IPS DF 4.7 (cell line): ENCODE data around the gene TECPR2.
"Not testable (repeated sequence)": the region's sequence is repeated elsewhere in the genome, so short reads cannot be mapped to it uniquely, and the experiment has no call there.

Experiments used
- DNase-seq: peaks from one replicate; pipeline ENCODE4 v3.0.0-alpha.2; 2013; ENCODE audit warnings: low spot score; ENCODE audit errors: extremely low read depth

The TECPR2 gene

DNA sequence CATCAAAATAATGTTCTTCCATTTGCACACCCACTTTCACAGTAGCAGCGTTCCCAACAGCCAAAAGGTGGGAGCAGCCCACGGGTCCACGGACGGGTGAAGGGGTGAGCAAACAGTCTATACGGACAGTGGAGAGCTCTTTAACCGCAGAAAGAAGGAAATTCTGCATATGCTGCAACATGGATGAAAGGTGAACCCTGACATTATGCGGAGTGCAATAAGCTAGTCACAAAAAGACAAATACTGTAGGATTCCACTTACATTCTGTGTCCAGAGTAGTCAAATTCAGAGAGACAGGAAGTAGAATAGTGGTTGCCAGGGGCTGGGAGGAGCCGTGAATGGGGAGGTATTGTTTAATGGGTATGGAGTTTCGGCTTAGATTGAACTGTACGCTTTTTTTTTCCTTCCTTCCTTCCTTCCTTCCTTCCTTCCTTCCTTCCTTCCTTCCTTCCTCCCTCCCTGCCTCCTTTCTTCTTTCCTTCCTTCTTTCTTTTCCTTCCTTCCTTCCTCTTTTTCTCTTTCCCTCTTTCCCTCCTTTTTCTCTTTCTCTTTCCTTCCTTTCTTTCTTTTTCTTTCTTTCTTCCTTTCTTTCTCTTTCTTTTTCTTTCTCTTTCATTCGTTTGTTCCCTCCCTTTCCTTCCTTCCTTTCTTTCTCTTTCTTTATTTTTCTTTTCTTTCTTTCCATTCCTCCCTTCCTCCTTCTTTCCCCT is 162.6 kb downstream of the TECPR2 start:
- no peak for DNase-seq

DNA sequence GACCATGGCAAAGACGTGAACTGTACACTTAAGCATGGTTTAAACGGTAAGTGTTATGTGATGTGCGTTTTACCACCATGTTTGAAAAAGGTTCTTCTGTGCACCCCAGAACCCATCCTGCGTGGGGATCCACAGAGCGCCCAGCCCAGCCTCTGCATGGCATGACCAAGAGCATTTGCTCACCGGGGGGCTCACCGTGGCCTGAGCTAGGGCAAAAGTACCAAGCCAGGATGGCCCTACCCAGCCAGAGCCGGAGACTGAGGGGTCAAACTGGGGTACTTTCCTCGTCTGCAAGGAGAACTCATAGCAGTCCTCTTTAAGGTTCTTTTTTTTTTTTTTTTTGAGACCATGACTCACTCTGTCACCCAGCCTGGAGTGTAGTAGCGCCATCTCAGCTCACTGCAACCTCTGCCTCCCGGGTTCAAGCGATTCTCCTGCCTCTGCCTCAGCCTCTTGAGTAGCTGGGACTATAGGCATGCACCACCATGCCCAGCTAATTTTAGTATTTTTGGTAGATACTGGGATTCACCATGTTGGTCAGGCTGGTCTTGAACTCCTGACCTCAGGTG is 163.3 kb downstream of the TECPR2 start:
- no peak for DNase-seq

DNA sequence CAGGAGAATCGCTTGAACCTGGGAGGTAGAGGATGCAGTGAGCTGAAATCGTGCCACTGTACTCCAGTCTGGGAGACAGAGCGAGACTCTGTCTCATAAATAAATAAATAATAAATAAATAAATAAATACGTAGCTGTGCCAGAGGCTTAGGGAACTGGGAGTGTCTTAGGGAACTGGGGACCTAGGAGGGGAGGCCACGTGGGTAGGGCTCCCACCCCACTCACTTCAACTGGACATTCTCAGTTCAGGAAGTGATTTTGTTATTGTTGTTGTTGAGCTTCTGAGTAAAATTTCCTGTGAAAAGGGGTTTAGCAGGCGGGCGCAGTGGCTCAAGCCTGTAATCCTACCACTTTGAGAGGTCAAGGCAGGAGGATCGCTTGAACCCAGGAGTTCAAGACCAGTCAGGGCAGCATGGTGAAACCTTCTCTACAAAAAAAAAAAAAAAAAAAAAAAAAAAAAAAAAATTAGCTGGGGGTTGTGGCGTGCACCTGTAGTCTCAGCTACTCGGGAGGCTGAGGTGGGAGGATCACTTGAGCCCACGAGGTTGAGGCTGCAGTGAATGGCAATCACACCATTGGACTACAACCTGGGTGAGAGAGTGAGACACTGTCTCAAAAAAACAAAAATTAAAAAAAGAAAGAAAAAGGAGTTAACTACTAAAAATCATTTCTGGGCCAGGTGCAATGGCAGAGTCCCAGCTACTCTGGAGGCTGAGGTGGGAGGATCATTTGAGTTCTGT is 165.9 kb downstream of the TECPR2 start:
- no peak for DNase-seq

DNA sequence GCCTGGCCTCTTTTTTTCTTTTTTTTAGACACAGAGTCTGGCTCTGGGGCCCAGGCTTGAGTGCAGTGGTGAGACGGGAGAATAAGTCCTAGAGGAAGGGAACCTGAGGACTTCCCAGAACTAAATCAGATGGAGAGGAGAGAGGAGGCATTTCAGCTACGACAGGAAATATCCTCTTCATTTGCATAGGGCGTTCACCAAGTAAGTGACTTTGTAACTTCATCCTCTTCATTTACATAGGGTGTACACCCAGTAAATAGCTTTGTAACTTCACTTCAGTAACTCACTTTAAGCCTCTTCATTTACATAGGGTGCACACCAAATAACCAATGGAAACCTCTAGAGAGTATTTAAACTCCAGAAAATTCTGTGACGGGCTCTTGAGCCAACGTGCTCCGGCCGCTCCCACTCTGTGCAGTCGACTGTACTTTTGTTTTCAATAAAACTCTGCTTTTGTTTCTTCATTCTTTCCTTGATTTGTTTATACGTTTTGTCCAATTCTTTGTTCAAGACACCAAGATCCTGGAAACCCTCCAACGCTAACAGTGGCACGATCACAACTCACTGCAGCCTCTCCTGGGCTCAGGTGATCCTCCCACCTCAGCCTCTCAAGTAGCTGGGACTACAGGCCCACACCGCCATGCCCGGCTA is 168.2 kb downstream of the TECPR2 start:
- DNase-seq, result no peak

DNA sequence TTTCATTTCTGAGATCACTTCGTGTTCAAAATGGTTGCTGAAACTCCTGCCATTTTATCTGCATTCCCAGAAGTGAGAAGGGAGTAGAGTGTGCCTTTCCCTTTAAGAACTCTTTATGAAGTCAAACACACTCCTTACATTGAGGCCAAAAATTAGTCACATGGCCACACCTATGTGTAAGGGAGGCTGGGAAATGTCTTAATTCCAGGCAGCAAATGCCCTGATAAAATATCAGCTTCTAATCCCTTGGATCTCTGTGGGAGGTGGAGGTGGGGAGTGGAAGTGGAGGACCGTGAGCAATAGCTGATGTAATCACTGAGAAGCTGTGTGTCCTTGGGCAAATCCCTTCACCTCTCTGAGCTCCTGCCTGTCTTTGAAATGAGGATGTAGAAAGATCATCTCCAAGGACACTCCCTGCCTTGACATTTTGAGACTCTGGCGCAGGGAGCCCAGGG is 169.5 kb downstream of the TECPR2 start:
- no peak for DNase-seq

DNA sequence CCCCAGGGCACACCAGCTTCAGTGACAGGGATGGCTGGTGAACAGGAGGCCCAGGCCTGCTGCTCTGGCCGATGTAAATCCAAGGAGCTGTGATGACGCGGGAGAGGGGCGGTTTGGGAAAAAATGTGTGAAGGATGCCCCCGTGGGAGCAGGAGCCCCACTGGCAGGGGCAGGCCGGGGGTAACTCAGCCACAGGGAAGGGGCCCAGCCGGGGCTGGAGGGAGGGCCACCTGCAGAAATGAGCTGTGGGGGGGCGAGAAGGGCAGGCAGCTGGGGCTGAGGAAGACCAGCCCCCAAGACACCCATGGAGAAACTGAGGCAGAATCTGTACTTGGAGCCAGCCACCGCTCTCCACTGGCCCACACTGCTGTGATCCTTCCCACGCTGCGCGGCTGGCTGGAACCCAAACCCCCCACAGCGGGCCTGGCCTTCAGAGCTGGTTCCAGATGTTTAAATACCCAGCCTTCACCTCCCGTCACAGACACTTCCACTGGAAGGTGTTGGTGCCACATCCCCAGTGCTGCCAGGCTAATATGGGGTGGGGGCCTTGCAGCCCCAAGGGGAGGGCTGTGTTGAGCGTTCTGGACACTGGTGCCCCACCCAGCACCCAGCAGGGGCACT is 175.3 kb downstream of the TECPR2 start:
- no peak for DNase-seq

DNA sequence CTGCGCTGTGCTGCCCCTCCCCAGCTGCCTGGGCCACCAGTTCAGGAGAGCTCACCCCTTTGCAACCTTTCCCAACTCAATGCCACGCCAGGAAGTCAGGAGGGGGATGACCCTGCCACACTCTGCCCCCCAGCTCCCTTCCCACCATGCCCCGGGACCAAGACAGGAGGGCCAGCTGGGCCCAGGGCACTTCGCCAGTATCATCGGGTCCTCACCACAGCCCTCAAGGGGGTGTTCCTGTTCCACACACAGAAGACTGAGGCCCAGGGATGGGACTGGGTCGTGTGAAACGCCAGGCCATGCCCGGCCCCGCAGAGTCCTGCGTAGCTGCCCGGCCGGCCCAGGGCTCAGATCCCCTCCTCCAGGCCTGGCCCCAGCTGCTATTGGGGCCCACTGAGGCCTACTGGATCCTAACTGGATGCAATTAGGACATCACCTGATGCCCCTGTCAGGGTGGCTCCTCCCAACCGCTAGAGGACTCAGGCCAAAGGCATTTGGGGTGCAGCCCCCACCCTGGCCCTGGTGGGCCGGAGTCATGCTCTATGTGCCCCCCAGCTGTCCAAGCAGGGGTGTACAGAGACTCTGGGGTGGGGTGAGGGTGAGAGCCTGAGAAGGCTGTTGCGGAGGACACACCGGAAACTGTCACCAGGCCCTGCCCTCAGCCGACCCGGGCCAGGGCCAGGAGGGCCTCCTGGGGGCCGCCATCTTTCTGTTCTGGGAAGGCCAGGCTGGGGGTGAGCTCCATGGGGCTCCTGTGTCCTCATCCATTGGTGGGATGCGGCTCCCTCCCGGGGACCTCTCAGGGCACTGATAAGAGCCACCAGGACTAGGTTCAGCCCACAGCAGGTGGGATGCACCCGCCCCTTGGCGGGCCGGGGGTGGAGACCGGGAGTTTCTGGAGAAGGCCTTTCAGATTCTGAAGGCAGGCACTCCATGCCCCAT is 176.1 kb downstream of the TECPR2 start:
- no peak for DNase-seq

DNA sequence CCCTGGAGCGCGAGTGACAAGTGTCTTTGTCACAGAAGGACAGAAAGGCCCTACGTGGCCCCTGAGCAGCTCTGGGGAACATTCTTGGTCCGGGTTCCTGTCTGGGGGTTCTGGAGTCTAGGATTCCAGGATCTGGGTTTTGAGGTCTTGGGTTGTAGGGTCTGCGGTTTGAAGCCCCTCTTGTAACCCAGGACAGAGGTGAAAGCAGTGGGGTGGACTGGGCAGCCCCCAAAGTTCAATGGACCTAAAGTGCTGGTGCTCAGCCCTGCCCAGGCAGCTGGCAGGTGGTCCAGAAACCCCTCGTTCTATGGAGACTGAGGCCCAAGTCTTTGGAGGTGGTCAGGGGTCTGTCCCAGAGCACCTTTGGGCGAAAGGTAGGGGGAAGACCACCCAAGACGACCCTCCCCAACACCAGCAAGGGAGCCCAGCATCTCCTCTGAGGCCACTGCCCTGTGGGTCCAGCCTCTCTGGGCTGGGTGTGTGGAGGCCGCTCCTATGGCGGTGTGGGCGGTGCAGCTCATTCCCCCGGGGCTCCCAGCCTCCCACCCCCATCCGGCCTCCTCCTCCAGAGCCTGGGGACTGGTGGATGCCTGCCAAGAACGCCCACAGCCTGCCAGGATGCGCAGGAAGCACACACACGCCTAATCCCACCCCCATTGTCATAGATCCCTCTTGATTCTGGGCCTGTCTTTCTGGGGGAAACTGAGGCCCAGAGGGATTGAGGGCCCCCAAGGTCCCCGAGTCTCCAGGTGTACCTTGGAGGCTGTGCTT is 177.0 kb downstream of the TECPR2 start:
- no peak for DNase-seq

DNA sequence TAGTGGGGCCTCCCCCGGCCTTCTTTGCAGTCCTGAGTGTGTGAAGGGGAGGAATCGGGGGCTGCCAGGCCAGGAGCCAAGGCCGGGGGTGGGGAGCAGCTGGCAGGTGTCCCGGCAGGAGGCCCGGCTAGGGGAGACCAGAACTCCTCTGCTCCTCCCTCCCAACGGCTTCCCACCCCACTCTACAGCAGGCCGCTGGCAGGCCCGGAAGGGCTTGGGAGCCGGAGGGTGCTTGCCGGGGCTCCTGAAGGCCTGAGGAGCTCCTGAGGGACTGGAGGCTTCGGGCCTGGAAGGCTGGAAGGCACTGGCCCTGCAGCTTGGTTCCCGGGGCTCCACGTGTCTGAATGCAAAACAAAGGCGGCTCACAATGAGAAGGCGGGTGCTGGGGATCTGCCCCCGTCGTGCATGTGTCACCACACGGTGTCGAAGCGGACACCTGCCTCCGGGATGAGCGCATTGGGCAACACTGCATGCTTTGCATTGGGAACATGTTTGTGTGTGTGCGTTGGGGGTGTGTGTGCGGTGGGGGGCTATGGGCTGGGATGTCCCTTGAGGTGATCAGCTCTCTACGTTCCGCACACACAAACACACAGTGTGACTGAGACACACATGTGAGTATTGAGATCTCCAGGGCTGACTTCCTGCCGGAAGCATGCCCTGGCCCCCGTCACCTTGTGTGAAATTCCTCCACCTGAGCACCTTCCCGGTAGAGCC is 177.7 kb downstream of the TECPR2 start:
- no peak for DNase-seq

DNA sequence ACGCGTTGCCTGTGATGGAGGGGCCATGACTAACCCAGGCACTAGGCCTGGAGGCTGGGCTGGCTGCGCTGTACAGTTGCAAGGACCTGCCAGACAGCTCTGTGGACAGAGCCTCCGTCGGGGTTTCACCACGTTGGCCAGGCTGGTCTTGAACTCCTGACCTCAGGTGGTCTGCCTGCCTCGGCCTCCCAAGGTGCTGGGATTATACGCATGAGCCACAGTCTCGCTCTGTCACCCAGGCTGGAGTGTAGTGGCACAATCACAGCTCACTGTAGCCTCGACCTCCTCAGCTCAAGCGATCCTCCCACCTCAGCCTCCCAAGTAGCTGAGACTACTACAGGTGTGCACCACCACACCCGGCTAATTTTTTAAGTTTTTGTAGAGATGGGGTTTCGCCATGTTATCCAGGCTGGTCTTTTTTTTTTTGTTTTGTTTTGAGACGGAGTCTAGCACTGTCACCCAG is 178.3 kb downstream of the TECPR2 start:
- not testable (repeated sequence) for DNase-seq

DNA sequence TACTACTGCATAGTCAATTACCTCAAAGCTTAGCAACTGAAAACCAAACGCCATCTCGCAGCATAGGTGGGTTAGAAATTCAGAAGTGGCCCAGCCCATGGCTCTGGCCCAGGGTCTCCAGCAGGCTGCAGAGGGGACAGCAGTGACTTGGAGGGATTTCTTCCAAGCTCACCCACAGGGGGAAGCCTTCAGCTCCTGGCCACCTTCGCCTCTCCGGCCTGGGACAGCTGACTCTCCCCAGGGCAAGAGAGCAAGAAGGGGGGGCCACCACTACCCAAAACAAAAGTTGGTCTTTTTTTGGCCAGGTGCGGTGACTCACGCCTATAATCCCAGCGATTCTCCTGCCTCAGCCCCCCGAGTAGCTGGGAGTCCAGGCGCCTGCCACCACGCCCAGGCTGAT is 179.0 kb downstream of the TECPR2 start:
- DNase-seq, result no peak

DNA sequence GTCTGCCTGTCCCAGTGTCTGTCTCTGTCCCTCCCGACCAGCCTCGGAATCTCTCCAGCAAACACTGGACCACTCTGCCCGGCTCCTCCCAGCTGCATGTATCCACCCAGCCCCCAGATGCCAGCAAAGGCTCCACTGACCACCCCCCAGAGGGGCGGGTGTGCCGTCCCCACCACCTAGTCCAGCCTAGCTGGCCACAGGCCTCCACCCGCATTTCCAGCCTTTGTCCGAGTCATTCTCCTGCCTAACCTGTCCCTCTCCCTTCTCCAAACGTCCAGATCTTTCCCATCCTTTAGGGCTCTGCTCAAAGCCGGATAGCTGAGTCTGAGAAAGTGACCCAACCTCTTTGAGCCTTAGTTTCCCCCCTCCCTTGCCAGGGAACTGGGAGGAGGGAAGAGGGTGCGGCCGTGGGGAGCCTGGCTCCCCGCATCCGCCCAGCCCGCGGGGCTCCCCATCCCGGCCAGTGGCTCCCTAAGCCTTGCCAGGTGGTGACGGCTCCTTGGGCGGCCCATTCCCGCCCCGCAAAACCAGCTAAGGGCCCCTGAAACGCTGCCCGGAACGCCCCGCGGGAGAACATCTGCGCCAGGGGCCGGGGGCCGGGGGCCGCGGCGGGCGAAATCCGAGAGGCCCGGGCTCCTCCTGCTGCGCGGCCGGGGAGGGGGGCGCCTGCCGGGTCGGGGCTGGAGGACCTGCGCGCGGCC is 181.5 kb downstream of the TECPR2 start:
- no peak for DNase-seq

DNA sequence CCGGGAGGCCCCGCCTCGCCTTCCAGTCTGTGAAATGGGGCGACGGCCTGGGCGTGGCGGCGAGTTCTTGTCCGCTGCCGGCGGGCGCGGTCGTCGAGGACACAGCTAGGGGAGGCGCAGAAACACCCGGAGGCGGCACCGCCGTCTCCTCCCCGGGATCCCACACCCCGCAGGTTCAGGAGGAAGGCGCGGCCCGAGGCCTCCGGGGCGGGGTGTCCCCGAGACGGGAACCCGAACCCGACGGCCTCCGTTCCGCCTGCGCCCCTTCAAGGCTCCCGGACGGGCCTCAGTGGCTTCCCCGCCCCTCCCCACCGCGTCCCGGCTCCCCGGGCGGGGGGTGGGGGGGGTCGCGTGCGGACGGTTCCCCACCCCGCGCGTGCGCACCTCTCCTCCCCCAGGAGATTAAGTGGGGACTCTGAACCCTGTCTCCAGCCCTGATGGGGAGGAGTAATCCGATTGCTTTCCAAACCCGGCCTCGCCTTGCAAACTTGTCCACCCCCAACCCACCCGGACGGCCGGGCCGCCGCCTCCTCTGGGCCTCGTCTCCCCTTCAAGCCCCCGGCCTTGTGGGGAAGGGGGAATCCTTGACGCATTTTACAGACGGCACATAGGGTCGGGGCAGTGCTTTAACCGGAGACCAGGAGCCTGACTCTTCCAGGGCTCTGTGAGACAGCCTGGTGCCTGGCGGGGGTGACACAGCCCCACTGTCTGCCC is 182.2 kb downstream of the TECPR2 start:
- DNase-seq, result no peak

DNA sequence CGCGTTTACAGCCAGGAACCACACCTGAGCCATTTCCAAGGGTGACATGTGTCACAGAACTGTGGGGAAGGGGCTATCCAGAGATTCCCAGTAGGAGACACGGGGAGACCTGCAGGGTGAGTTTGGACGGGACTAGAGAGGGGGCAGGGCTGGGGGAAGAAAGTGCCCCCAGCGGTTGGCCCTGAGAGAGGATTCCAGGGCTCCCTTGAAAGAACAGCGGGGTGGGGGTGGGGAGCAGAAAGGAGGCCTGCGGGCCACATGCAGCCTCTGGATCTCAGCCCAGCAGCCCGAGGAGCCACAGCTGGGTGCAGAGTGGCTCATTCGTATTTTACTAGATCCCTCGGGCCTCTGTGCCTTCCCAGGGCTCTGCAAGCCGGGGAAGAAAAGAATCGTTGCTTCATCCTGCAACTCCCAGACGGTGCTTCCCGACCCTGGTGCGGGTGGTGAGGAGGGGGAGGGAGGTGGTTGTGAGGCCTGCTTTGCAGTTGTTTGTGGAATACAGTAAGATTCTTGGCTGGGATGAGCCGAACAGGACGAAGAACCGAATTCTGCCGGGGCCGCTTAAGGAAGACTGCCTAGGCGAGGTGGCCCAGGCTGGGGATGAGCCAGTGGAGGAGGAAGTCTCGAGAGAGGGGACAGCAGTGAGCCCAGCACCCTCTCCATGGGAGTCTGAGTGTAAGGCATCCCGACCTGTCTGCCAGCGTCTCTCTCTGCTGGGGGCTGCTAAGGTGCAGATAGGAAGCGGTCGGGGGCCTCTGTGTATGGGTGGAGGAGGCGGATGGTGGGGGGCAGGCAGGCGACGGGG is 182.9 kb downstream of the TECPR2 start:
- no peak for DNase-seq

DNA sequence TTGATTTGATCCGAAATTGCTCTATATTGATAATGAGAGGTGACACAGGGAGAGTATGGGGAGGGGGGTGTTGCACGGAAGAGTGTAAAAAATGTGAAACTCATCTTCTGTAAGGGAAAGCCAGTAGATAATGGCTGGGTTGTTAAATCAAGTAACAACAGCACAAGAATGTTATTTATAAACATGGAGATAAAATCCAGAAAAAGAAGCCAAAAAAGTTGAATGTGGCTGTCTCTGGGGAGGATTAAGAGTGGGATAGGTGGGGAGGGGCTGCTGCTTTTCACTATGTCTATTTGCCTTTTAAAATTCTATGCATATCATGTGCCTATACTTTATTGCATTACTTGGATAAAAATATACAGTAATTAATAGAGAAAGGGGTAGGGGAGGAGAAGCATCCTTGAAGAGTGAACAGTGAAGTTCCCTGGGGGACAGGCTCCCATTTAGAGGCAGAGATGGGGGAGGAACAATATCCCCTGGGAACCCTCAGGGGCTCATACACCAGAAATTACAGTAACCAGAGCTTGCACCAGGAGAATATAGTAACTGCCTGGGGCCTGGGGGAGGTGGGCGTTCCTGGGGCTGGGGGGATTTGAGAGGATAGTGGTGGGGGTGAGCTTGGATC is 186.0 kb downstream of the TECPR2 start:
- no peak for DNase-seq

DNA sequence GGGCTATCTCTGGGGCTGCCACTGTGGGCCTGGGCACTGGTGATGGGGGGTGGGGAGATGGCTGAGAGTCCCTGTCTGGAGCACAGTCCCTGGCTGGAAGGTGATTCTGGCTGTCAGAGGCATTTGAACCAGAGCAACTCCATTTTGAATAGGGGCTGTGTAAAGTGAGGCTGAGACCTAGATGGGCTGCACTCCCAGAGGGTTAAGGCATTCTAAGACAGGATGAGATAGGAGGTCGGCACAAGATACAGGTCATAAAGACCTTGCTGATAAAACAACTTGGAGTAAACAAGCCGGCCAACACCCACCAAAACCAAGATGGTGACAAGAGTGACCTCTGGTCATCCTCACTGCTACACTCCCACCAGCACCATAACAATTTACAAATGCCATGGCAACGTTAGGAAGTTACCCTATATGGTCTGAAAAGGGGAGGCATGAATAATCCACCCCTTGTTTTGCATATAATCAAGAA is 188.2 kb downstream of the TECPR2 start:
- not testable (repeated sequence) for DNase-seq
